Midbrain (tissue), 1 donor: Measurements from ENCODE around the gene CACNA1G.

ENCODE experiments used
- DNase-seq: peaks from one replicate; lab custom pipeline; 2025; lab: John Stamatoyannopoulos, UW

Gene CACNA1G

GRCh38 chr17:50632637-50633036, 72.1 kb downstream of the CACNA1G start:
- no peak for DNase-seq

- DNase-seq = no peak
These were observed 73.2 kb downstream of the CACNA1G start for GRCh38 chr17:50633683-50634082.

- DNase-seq = no peak
These were observed 73.9 kb downstream of the CACNA1G start, which contains the start of gene ABCC3 for GRCh38 chr17:50634224-50634914. Gene ABCC3, plus strand, starts transcription at chr17:50634881. Its CDS starts 56 bp downstream, at chr17:50634937.

GRCh38 chr17:50634915-50635731, 74.6 kb downstream of the CACNA1G start:
- no peak for DNase-seq

GRCh38 chr17:50635732-50635981, 75.1 kb downstream of the CACNA1G start:
- DNase-seq = no peak

- no peak for DNase-seq
These were observed 75.7 kb downstream of the CACNA1G start for GRCh38 chr17:50635982-50636803.

GRCh38 chr17:50636804-50637195, 76.3 kb downstream of the CACNA1G start:
- DNase-seq = no peak

- no peak for DNase-seq
These were observed 77.5 kb downstream of the CACNA1G start for GRCh38 chr17:50637829-50638605.

- DNase-seq = no peak
These were observed 78.1 kb downstream of the CACNA1G start for GRCh38 chr17:50638606-50638965.

- DNase-seq = peak; percentile 59
These were observed 78.6 kb downstream of the CACNA1G start for GRCh38 chr17:50638966-50639713.

- DNase-seq = peak; percentile 26
These were observed 80.3 kb downstream of the CACNA1G start for GRCh38 chr17:50640686-50641351.

GRCh38 chr17:50641357-50641756, 80.8 kb downstream of the CACNA1G start:
- DNase-seq = no peak

- no peak for DNase-seq
These were observed 81.7 kb downstream of the CACNA1G start for GRCh38 chr17:50642071-50642721.

- no peak for DNase-seq
These were observed 82.5 kb downstream of the CACNA1G start for GRCh38 chr17:50642722-50643656.

- DNase-seq = no peak
These were observed 85.5 kb downstream of the CACNA1G start for GRCh38 chr17:50645748-50646682.

GRCh38 chr17:50647187-50647586, 86.7 kb downstream of the CACNA1G start:
- DNase-seq = no peak

GRCh38 chr17:50649042-50649908, 88.8 kb downstream of the CACNA1G start:
- no peak for DNase-seq
